Neuronal stem cell (in vitro differentiated cells): Measurements from ENCODE around the gene AHCYL2.

Experiments used
- DNase-seq: peaks from one replicate; pipeline ENCODE4 v3.0.0-alpha.2; 2013; ENCODE audit warnings: low spot score
- H2AFZ ChIP-seq: one replicate; pipeline ENCODE4 v1.6.1; 2013; ENCODE audit warnings: mild to moderate bottlenecking, low read length, inconsistent platforms
- H2AK5ac ChIP-seq: 2 replicates; pipeline ENCODE4 v1.6.1; 2013; ENCODE audit warnings: low read depth, mild to moderate bottlenecking, inconsistent platforms, low read length, moderate library complexity, mixed read lengths
- H2BK120ac ChIP-seq: 2 replicates; pipeline ENCODE4 v1.6.1; 2013; ENCODE audit warnings: low read depth, mild to moderate bottlenecking, inconsistent platforms, low read length, moderate library complexity, mixed read lengths
- H2BK12ac ChIP-seq: one replicate; pipeline ENCODE4 v1.6.1; 2013; ENCODE audit warnings: low read length, inconsistent platforms
- H2BK15ac ChIP-seq: 2 replicates; pipeline ENCODE4 v1.6.1; 2013; ENCODE audit warnings: mild to moderate bottlenecking, low read length, inconsistent platforms, mixed read lengths
- H2BK5ac ChIP-seq: one replicate; pipeline ENCODE4 v1.6.1; 2013; ENCODE audit warnings: inconsistent platforms, mild to moderate bottlenecking, low read length, moderate library complexity
- H3K14ac ChIP-seq: one replicate; pipeline ENCODE4 v1.6.1; 2013; ENCODE audit warnings: low read length, inconsistent platforms
- H3K18ac ChIP-seq: 2 replicates; pipeline ENCODE4 v1.6.1; 2013; ENCODE audit warnings: low read length, inconsistent platforms
- H3K23ac ChIP-seq: 2 replicates; pipeline ENCODE4 v1.6.1; 2013; ENCODE audit warnings: low read depth, mild to moderate bottlenecking, mixed read lengths, low read length, inconsistent platforms; ENCODE audit not compliant: poor library complexity
- H3K27ac ChIP-seq: replicated peaks from 3 replicates; pipeline ENCODE4 v1.5.1; 2013; ENCODE audit warnings: low read length, inconsistent platforms
- H3K27me3 ChIP-seq, 3 experiments: 2 replicates each; pipeline ENCODE4 v1.6.1; 2013; ENCODE audit warnings: low read length in 3 of 3, mild to moderate bottlenecking in 2 of 3, inconsistent platforms in 1 of 3, low read depth in 1 of 3, mixed read lengths in 1 of 3, moderate library complexity in 1 of 3; ENCODE audit not compliant: control insufficient read depth in 3 of 3, insufficient read depth in 3 of 3
- H3K36me3 ChIP-seq, 2 donors: replicated peaks in 1 of 2; 2 replicates each; pipeline ENCODE4 v1.6.1; 2013; ENCODE audit warnings: low read length in 2 of 2; ENCODE audit not compliant: control insufficient read depth in 2 of 2, insufficient read depth in 2 of 2
- H3K4ac ChIP-seq: 2 replicates; pipeline ENCODE4 v1.6.1; 2013; ENCODE audit warnings: inconsistent platforms, mild to moderate bottlenecking, low read length, moderate library complexity
- H3K4me1 ChIP-seq, 2 donors: 1 replicate in 1 of 2; 2 replicates in 1 of 2; pipeline ENCODE4 v1.6.1; 2013; ENCODE audit warnings: low read length in 2 of 2, low read depth in 1 of 2; ENCODE audit not compliant: control insufficient read depth in 2 of 2, insufficient read depth in 1 of 2
- H3K4me2 ChIP-seq: one replicate; pipeline ENCODE4 v1.6.1; 2013; ENCODE audit warnings: mild to moderate bottlenecking, low read length, inconsistent platforms; ENCODE audit not compliant: insufficient read depth, poor library complexity, severe bottlenecking
- H3K4me3 ChIP-seq, 2 donors: 2 replicates each; pipeline ENCODE4 v1.5.1; 2013; ENCODE audit warnings: low read length in 2 of 2, mild to moderate bottlenecking in 2 of 2, inconsistent platforms in 1 of 2, moderate library complexity in 1 of 2
- H3K79me1 ChIP-seq: one replicate; pipeline ENCODE4 v1.6.1; 2013; ENCODE audit warnings: low read depth, mild to moderate bottlenecking, inconsistent platforms, low read length, moderate library complexity
- H3K9ac ChIP-seq: one replicate; pipeline ENCODE4 v1.6.1; 2013; ENCODE audit warnings: mild to moderate bottlenecking, low read depth, low read length, inconsistent platforms; ENCODE audit not compliant: poor library complexity
- H3K9me3 ChIP-seq, 2 donors: replicated peaks in 1 of 2; 2 replicates each; pipeline versions ENCODE3 to v1.6.1; 2013; ENCODE audit warnings: low read length in 2 of 2, mild to moderate bottlenecking in 2 of 2, inconsistent platforms in 1 of 2, low read depth in 1 of 2, mixed read lengths in 1 of 2, moderate library complexity in 1 of 2; ENCODE audit not compliant: control insufficient read depth in 2 of 2, insufficient read depth in 1 of 2
- H4K8ac ChIP-seq: one replicate; pipeline ENCODE4 v1.6.1; 2013; ENCODE audit warnings: low read depth, mild to moderate bottlenecking, inconsistent platforms, low read length, moderate library complexity
- H4K91ac ChIP-seq: one replicate; pipeline ENCODE4 v1.6.1; 2013; ENCODE audit warnings: low read length, low read depth, mild to moderate bottlenecking, inconsistent platforms; ENCODE audit not compliant: poor library complexity
- WGBS, 2 donors: extraction: QIAGEN DNeasy Blood & Tissue Kit; methylation state at CpG; one replicate each; pipeline ENCODE4 v1.1.7; 2013; ENCODE audit warnings: missing lambda C conversion rate in 2 of 2, mixed read lengths in 1 of 2; ENCODE audit not compliant: insufficient read length in 2 of 2, insufficient replicate concordance in 1 of 2; ENCODE audit errors: extremely low coverage in 2 of 2; 5-methylcytosine and 5-hydroxymethylcytosine counted together

AHCYL2 gene

DNA sequence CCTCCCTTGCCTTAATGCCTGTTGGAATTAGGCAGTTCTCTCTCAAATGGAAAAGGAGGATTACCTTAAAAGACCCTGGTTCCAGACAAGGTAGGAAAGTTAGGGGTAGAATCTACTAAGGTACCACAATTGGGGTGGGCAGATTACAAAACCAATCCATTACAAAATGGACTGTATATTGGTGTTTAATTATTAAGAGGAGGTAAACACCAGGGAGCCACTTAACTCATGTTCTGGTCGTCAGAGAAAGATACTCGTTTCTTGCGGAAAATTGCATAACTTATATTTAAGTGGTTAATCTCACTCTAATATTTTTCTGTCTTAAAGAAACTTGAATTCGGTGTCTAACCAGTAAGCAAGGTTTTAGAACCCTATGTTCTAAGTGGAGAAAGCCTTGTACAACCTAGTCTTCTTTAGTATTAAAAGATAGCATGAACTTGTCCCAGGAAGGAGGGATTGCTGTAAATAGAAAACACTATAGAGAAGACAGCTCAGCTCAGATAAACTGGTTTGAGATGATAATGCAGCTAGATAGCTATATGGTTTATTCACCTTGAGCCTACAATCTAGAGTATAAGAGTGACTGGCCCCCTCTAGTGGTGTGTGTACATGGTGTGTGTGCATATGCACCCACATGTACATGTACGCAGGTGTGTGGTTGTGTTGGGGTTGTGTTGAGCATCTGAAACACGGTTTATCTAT is 151.4 kb downstream of the AHCYL2 start:
- Histone ChIP-seq H2BK15ac (no peak overlapping the region), H3K4me3 (no peak overlapping the region), H3K27ac (peak overlapping the region; percentile 60), H3K9ac (no peak overlapping the region), H3K4me2 (no peak overlapping the region), H3K9me3 (no peaks in the 10 kb centered on the region), H3K79me1 (no peaks in the 10 kb centered on the region), H3K27me3 (no peaks in the 10 kb centered on the region), H2BK12ac (no peak overlapping the region), H4K91ac (no peak overlapping the region), H2AFZ (no peak overlapping the region), H3K18ac (no peak overlapping the region), H3K4me1 (peaks cover 10% of the 10 kb centered on the region in 2 donors), H3K4ac (no peak overlapping the region), H2AK5ac (no peak overlapping the region), H3K23ac (no peak overlapping the region), H3K36me3 (peaks cover 4 to 21% of the 10 kb centered on the region in 2 donors), H4K8ac (no peak overlapping the region), H2BK5ac (no peak overlapping the region), H2BK120ac (no peak overlapping the region), H3K14ac (no peak overlapping the region)
- no peak for DNase-seq
- WGBS, 2 donors = no CpG with 5 or more reads among the region's 6 CpGs

GRCh38 chr7:129376778-129377700 is 152.2 kb downstream of the AHCYL2 start:
- Histone ChIP-seq H4K8ac (no peak overlapping the region), H3K27me3 (no peaks in the 10 kb centered on the region), H3K14ac (no peak overlapping the region), H3K36me3 (peaks cover 4 to 27% of the 10 kb centered on the region in 2 donors), H2BK5ac (no peak overlapping the region), H2BK15ac (no peak overlapping the region), H3K9ac (no peak overlapping the region), H3K4me2 (no peak overlapping the region), H2BK120ac (no peak overlapping the region), H3K27ac (no peak overlapping the region), H3K79me1 (no peaks in the 10 kb centered on the region), H3K23ac (no peak overlapping the region), H3K4ac (no peak overlapping the region), H3K4me1 (peaks cover 10% of the 10 kb centered on the region in 2 donors), H3K9me3 (no peaks in the 10 kb centered on the region), H4K91ac (no peak overlapping the region), H3K4me3 (no peak overlapping the region), H2AK5ac (no peak overlapping the region), H2BK12ac (no peak overlapping the region), H3K18ac (no peak overlapping the region), H2AFZ (no peak overlapping the region)
- DNase-seq = no peak
- no CpG with 5 or more reads among the region's 6 CpGs for WGBS, 2 donors

GRCh38 chr7:129381710-129382484 is 157.1 kb downstream of the AHCYL2 start:
- H2BK12ac ChIP-seq = no peak overlapping the region
- no peak overlapping the region for H3K4me2 ChIP-seq
- H3K4ac ChIP-seq = no peak overlapping the region
- no peak for DNase-seq
- no peak overlapping the region for H3K23ac ChIP-seq
- no peaks in the 10 kb centered on the region for H3K4me1 ChIP-seq
- H3K27me3 ChIP-seq = no peaks in the 10 kb centered on the region
- H2BK5ac ChIP-seq = no peak overlapping the region
- no peak overlapping the region for H3K9ac ChIP-seq
- no CpG with 5 or more reads among the region's 9 CpGs for WGBS, 2 donors
- H3K18ac ChIP-seq = no peak overlapping the region
- no peak overlapping the region for H3K14ac ChIP-seq
- H3K9me3 ChIP-seq = no peaks in the 10 kb centered on the region
- no peak overlapping the region for H3K4me3 ChIP-seq
- no peaks in the 10 kb centered on the region for H3K79me1 ChIP-seq
- no peak overlapping the region for H2AK5ac ChIP-seq
- H2AFZ ChIP-seq = no peak overlapping the region
- no peak overlapping the region for H4K91ac ChIP-seq
- H2BK15ac ChIP-seq = no peak overlapping the region
- no peak overlapping the region for H4K8ac ChIP-seq
- H3K27ac ChIP-seq = no peak overlapping the region
- peaks cover 4 to 56% of the 10 kb centered on the region in 2 donors for H3K36me3 ChIP-seq
- H2BK120ac ChIP-seq = no peak overlapping the region
